SK-N-MC (cell line): ENCODE measurements around the gene RMND1.
"Not testable (repeated sequence)": the region's sequence is repeated elsewhere in the genome, so short reads cannot be mapped to it uniquely, and the experiment has no call there.

Experiments
- DNase-seq: peaks from one replicate; pipeline ENCODE4 v3.0.0-alpha.2; 2011; ENCODE audit warnings: low read depth, low spot score
- H3K27ac ChIP-seq: fragments of 200-600 bp; sonication (generic); 2 replicates; pipeline ENCODE4 v1.5.1; 2016; ENCODE audit warnings: mixed run types
- H3K36me3 ChIP-seq: fragments of 200-600 bp; sonication (generic); 2 replicates; pipeline ENCODE4 v1.6.1; 2017; ENCODE audit warnings: antibody characterized with exemption, low read length, mixed read lengths; ENCODE audit not compliant: insufficient read depth
- H3K4me3 ChIP-seq: fragments of 200-600 bp; sonication (generic); 2 replicates; pipeline ENCODE4 v1.5.1; 2016
- H3K9ac ChIP-seq: fragments of 200-600 bp; sonication (generic); 2 replicates; pipeline ENCODE4 v1.8.0; 2017; ENCODE audit warnings: mixed run types, mixed read lengths; ENCODE audit not compliant: insufficient read length
- H3K9me3 ChIP-seq: fragments of 200-600 bp; sonication (generic); 2 replicates; pipeline ENCODE4 v1.6.1; 2017; ENCODE audit warnings: low read depth, mild to moderate bottlenecking, antibody characterized with exemption, low read length, moderate library complexity, mixed read lengths
- EZH2 ChIP-seq: fragments of 200-600 bp; sonication (generic); IDR thresholded peaks from one replicate; pipeline ENCODE4 v1.6.1; 2017; ENCODE audit warnings: antibody characterized with exemption
- FOXP2 ChIP-seq: optimal IDR thresholded peaks from 2 replicates; pipeline ENCODE3; 2011; ENCODE audit warnings: mild to moderate bottlenecking, moderate library complexity; ENCODE audit not compliant: insufficient read depth; ENCODE audit errors: extremely low read length, control extremely low read depth
- POLR2AphosphoS5 ChIP-seq: IDR thresholded peaks from 2 replicates; pipeline ENCODE4 v1.6.1; 2012; ENCODE audit warnings: mild to moderate bottlenecking, low read depth, low read length, borderline replicate concordance

Gene RMND1

DNA sequence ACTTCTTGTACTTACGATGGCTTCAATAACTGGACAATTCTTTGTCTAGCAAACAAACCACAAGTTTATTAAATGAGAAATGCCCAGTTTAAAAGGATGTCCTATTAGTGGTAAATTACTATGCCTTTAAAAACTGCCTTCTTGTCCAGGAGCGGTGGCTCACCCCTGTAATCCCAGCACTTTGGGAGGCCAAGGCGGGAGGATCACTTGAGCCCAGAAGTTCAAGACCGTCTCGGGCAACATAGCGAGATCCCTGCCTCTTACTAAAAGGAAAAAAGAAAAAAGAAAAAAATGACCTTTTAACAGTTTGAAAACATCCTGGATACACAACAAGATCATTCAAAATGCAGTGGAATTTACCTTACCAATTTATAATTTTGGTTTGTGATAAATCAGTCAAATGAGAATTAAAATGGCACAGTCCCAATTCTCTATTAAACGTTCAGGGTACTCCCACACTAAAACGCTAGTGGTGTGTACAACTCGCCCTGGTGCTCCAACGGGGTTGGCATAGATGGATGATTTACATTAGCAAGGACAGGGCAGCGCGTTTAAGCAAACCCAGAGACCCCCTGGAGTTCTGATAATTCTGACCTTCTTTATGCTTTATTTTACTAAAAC lies 62.8 kb downstream of the RMND1 start:
- Histone ChIP-seq H3K27ac (peak overlapping the region; percentile 99), H3K36me3 (peaks cover 35% of the 10 kb centered on the region), H3K9ac (peak overlapping the region; percentile 99), H3K4me3 (peak overlapping the region; percentile 98), H3K9me3 (no peaks in the 10 kb centered on the region)
- TF ChIP-seq FOXP2 (no peak), EZH2 (no peak), POLR2AphosphoS5 (no peak)
- DNase-seq: no peak

DNA sequence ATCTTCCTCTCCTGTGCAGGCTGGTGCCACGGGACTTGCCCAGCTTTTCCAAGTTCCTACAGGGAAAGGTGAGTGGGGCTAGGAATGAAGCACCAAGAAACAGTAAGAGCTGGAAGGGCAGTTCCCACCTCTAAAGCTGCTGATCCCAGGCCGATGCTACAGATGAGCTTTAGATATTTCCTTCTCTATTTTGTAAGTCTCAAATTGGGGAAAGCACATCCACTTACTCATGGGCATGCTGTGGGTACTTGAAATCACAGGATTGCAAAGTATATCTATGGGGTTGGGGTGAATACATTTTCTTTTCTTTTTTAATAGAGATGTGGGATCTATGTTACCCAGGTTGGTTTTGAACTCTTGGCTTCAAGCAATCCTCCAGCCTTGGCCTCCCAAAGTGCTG lies 63.7 kb downstream of the RMND1 start:
- H3K36me3 ChIP-seq: peaks cover 31% of the 10 kb centered on the region
- H3K9ac ChIP-seq: no peak overlapping the region
- H3K4me3 ChIP-seq: no peak overlapping the region
- no peak overlapping the region; the same call in 1 of the 2 replicates for H3K27ac ChIP-seq
- no peaks in the 10 kb centered on the region for H3K9me3 ChIP-seq
- no peak for DNase-seq
- no peak for TF ChIP-seq POLR2AphosphoS5
- TF ChIP-seq EZH2: no peak
- TF ChIP-seq FOXP2: no peak

DNA sequence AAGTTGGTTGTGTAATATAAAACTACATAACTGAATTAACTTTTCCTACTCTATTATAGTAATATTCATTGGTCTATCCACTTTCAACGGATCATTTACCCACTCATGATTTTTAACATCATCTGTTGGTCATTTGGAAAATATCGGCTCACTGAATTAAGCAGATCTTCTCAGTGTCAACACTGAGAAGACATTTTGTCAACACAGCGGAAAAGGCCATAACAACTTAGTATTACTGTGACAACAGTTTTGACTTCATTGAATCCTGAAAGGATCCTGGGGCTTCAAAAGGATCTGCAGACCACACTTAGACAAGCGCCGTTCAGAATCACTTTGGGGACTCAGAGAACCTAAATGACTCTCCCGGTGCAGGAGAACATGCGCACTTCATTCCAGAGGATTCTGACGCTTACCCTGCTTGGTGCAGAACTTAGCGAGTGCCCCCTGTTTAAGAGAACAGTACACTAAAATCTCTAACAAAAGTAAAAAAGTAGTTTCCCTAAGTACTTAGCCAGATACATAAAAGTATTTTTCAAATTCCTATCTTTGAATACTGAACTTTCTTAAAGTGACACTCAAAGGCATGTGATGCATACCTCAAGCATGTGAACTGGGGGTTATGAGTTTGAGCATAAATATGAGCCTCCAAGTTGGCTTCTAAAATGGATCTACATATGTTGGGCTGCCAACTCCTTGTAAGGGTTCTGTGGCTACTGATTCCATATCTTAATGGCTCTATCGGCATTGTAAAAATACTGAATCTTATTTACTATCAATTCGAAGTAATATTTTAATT lies 64.6 kb downstream of the RMND1 start:
- DNase-seq: no peak
- no peak overlapping the region for H3K9ac ChIP-seq
- peaks cover 28% of the 10 kb centered on the region for H3K36me3 ChIP-seq
- no peak overlapping the region for H3K4me3 ChIP-seq
- no peak for TF ChIP-seq EZH2
- no peak for TF ChIP-seq POLR2AphosphoS5
- no peak for TF ChIP-seq FOXP2
- H3K27ac ChIP-seq: peak overlapping the region; percentile 45
- H3K9me3 ChIP-seq: no peaks in the 10 kb centered on the region

DNA sequence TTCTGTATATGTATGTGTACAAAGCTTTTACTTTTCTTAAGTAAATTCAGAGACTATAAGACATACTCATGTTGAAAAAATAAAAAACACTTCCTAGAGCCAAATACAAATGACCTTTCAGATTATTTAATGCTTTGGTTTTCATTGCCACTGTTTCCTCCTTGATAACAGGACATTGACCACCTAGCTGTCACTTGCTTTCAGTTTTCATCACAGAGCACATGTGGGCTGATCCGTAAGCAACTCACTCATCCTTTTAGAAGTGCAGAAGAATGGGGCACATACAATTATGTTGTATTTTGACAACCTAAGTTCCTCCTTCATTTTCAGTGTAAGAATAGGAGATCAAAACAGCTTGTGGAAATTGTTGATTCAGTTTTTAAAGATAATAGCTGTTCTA lies 66.7 kb downstream of the RMND1 start:
- Histone ChIP-seq H3K9me3 (no peaks in the 10 kb centered on the region), H3K36me3 (peaks cover 28% of the 10 kb centered on the region), H3K27ac (no peak overlapping the region), H3K4me3 (no peak overlapping the region), H3K9ac (no peak overlapping the region)
- no peak for DNase-seq
- no peak for TF ChIP-seq POLR2AphosphoS5
- TF ChIP-seq EZH2: no peak

DNA sequence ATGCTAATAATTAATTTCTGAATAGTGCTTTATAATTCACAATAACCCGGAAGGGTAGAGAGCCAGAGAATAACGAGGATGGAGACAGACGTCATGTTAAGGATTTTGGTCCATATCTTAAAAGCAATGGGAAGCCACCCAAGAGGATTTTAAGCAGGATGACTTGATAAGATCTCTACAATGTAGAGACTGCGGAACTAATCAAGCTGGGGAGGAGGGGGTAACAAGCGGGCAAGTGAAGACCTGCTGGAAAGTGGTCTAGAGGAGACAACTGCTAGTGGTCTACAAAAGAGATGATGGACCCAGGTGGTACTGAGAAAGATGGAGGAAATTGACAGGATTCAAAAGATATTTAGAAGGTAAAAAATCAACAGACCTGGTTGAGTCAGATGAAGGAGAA lies 67.8 kb downstream of the RMND1 start:
- no peak for DNase-seq
- H3K36me3 ChIP-seq: peaks cover 28% of the 10 kb centered on the region
- H3K27ac ChIP-seq: no peak overlapping the region
- H3K9ac ChIP-seq: no peak overlapping the region
- no peak overlapping the region for H3K4me3 ChIP-seq
- TF ChIP-seq EZH2 (no peak), POLR2AphosphoS5 (no peak), FOXP2 (no peak)
- no peaks in the 10 kb centered on the region for H3K9me3 ChIP-seq

DNA sequence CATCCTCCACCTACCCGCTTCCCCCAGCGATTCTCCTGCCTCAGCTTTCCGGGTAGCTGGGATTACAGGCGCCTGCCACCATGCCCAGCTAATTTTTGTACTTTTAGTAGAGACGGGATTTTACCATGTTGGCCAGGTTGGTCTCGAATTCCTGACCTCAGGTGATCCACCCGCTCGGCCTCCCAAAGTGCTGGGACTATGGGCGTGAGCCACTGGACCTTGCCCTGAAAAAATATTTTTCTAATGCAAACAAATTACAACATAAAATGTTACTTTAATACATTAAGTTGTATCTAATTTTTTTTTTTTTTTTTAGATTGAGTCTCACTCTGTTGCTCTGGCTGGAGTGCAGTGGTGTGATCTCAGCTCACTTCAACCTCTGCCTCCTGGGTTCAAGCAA lies 69.3 kb downstream of the RMND1 start:
- H3K9me3 ChIP-seq, H3K4me3 ChIP-seq, H3K27ac ChIP-seq, H3K9ac ChIP-seq, DNase-seq: not testable (repeated sequence)
- peaks cover 17% of the 10 kb centered on the region for H3K36me3 ChIP-seq

DNA sequence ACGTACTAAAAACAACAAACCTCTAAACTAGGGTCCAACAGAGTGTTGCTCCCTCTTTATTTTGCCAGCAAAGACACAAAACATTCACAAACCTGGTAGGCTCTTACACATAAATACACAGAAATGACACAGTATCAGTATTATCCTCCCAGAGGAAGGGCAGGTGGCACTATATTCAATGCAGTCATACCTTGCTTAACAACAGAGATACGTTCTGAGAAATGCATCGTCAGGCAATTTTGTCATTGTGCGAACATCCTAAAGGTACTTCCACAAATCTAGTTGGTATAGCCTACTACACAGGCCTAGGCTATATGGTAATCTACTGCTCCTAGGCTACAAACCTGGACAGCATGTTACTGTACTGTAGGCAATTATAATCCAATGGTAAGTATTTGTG lies 70.2 kb downstream of the RMND1 start:
- Histone ChIP-seq H3K36me3 (peaks cover 9% of the 10 kb centered on the region), H3K4me3 (no peak overlapping the region), H3K9ac (no peak overlapping the region), H3K27ac (no peak overlapping the region), H3K9me3 (no peaks in the 10 kb centered on the region)
- TF ChIP-seq EZH2: no peak
- no peak for TF ChIP-seq POLR2AphosphoS5
- TF ChIP-seq FOXP2: no peak
- no peak for DNase-seq

DNA sequence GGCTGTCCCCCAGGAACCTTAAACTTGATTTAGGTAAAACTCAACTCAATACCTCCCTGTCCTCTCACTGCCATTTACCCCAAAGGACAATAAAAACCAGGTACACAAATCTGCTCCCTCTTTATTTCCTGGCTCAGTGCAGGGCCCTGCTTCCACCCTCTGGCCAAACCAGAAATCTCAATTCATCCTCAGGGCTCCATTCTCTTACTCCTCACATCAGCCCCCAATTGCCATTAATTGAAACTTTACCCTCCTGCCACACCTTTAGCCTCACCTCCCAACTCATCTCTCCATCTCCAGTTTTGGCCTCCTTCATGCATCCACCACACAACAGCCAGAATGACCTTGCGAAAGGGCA lies 71.1 kb downstream of the RMND1 start:
- H3K36me3 ChIP-seq: peaks cover 9% of the 10 kb centered on the region
- H3K9me3 ChIP-seq: no peaks in the 10 kb centered on the region
- no peak overlapping the region for H3K4me3 ChIP-seq
- no peak overlapping the region for H3K9ac ChIP-seq
- no peak for DNase-seq
- H3K27ac ChIP-seq: no peak overlapping the region
- TF ChIP-seq EZH2: no peak
- no peak for TF ChIP-seq FOXP2
- TF ChIP-seq POLR2AphosphoS5: no peak
